K562 (cell line): ENCODE data around the gene AGPAT4.

Experiments
- CBFB ChIP-seq: sonication (generic); formaldehyde crosslinking; IDR thresholded peaks from 2 replicates; pipeline ENCODE4 v1.4.0; 2020; ENCODE audit warnings: mild to moderate bottlenecking, missing genetic modification reagents
- CBX8 ChIP-seq: fragments of 200-600 bp; sonication (generic); IDR thresholded peaks from 2 replicates; pipeline ENCODE4 v1.6.1; 2012; ENCODE audit warnings: borderline replicate concordance, mixed run types, low read depth, mild to moderate bottlenecking, moderate library complexity, mixed read lengths, low read length, control low read depth, inconsistent platforms; ENCODE audit not compliant: poor library complexity, severe bottlenecking; ENCODE audit errors: extremely low read depth
- CTCF ChIP-seq, 3 experiments: IDR thresholded peaks in 2 of 3; conservative IDR thresholded peaks in 1 of 3; 2 replicates each; pipeline ENCODE4 v1.5.1; 2011 to 2012; ENCODE audit warnings: low read length in 3 of 3, mild to moderate bottlenecking in 3 of 3, control low read depth in 2 of 3, improper control_type of control experiment in 1 of 3, inconsistent platforms in 1 of 3, low read depth in 1 of 3, mixed read lengths in 1 of 3, moderate library complexity in 1 of 3; ENCODE audit not compliant: insufficient read depth in 2 of 3
- NCOA6 ChIP-seq: fragments of 450-650 bp; IDR thresholded peaks from 2 replicates; pipeline ENCODE4 v1.6.1; 2017; ENCODE audit warnings: mild to moderate bottlenecking
- NR2C2 ChIP-seq, 2 experiments: fragments of 200-800 bp in 1 of 2; sonication (Bioruptor generic) in 1 of 2; sonication (generic) in 1 of 2; formaldehyde crosslinking in 1 of 2; IDR thresholded peaks; 2 replicates each; pipeline versions ENCODE4 v1.6.1 to v1.8.0; 2016 to 2022; ENCODE audit warnings: mild to moderate bottlenecking in 1 of 2, missing compliant biosample characterization in 1 of 2, missing genetic modification characterization in 1 of 2, missing genetic modification reagents in 1 of 2
- POLR2AphosphoS5 ChIP-seq: IDR thresholded peaks from 2 replicates; pipeline ENCODE4 v1.6.1; 2011; ENCODE audit warnings: mild to moderate bottlenecking, low read depth, low read length, moderate library complexity; ENCODE audit not compliant: control insufficient read depth, insufficient read depth

- TF ChIP-seq CBFB: no peak
- TF ChIP-seq NR2C2 (CRISPR knock-in tag; IDR thresholded peaks at IDR 0.05): no peak
- TF ChIP-seq NR2C2 (tag; IDR thresholded peaks at IDR 0.05): no peak
- TF ChIP-seq CBX8: no peak
- no peak for TF ChIP-seq POLR2AphosphoS5
- TF ChIP-seq NCOA6: no peak
- TF ChIP-seq CTCF (IDR thresholded peaks at IDR 0.05 in 2 of 3, conservative IDR thresholded peaks at IDR 0.05 in 1 of 3; ENCODE audit: insufficient read depth in 2 of 3, low read depth in 1 of 3, low read length in 3 of 3): no peak
Measured at GRCh38 chr6:161266513-161267230, 7.2 kb downstream of the AGPAT4 start.
